HG03571 (cell line): Measurements from ENCODE around the gene PI4K2B.
"Not testable (repeated sequence)": the region's sequence is repeated elsewhere in the genome, so short reads cannot be mapped to it uniquely, and the experiment has no call there.

ENCODE experiments used
- ATAC-seq: cut with Tn5 transposase; IDR thresholded peaks from one replicate; pipeline ENCODE4 v1.9.1; 2021; ENCODE audit not compliant: unreplicated experiment

PI4K2B gene

GRCh38 chr4:25240754-25241210, 6.9 kb downstream of the PI4K2B start:
- ATAC-seq = not testable (repeated sequence)

GRCh38 chr4:25242195-25242594, 8.4 kb downstream of the PI4K2B start:
- ATAC-seq = not testable (repeated sequence)

GRCh38 chr4:25245181-25245580, 11.3 kb downstream of the PI4K2B start:
- ATAC-seq = no peak

GRCh38 chr4:25246680-25247611, 13.1 kb downstream of the PI4K2B start:
- no peak for ATAC-seq

GRCh38 chr4:25248875-25249274, 15.0 kb downstream of the PI4K2B start:
- ATAC-seq = not testable (repeated sequence)

GRCh38 chr4:25249494-25249893, 15.7 kb downstream of the PI4K2B start:
- ATAC-seq = not testable (repeated sequence)

- no peak for ATAC-seq
Observed at GRCh38 chr4:25252230-25253070, 18.6 kb downstream of the PI4K2B start.

GRCh38 chr4:25253071-25253445, 19.2 kb downstream of the PI4K2B start:
- no peak for ATAC-seq

GRCh38 chr4:25253786-25254185, 20.0 kb downstream of the PI4K2B start:
- ATAC-seq = not testable (repeated sequence)

- ATAC-seq = no peak
Observed at GRCh38 chr4:25258980-25259578, 25.2 kb downstream of the PI4K2B start.

- ATAC-seq = no peak
Observed at GRCh38 chr4:25271866-25272265, 38.0 kb downstream of the PI4K2B start.

GRCh38 chr4:25280210-25280609, 46.4 kb downstream of the PI4K2B start:
- no peak for ATAC-seq

- no peak for ATAC-seq
Observed at GRCh38 chr4:25283948-25284347, 50.1 kb downstream of the PI4K2B start.

GRCh38 chr4:25284466-25284865, 50.6 kb downstream of the PI4K2B start:
- ATAC-seq = no peak

- no peak for ATAC-seq
Observed at GRCh38 chr4:25290490-25291067, 56.7 kb downstream of the PI4K2B start.

- no peak for ATAC-seq
Observed at GRCh38 chr4:25291158-25291733, 57.4 kb downstream of the PI4K2B start.

- ATAC-seq = no peak
Observed at GRCh38 chr4:25297528-25298242, 63.9 kb downstream of the PI4K2B start.

GRCh38 chr4:25299476-25300203, 65.8 kb downstream of the PI4K2B start:
- no peak for ATAC-seq

- no peak for ATAC-seq
Observed at GRCh38 chr4:25301471-25301870, 67.6 kb downstream of the PI4K2B start.
